CD4-positive, alpha-beta T cell treated with Interleukin-1 beta for 1 hour (primary cell): Measurements from ENCODE around the gene STRN4.
"Not testable (repeated sequence)": the region's sequence is repeated elsewhere in the genome, so short reads cannot be mapped to it uniquely, and the experiment has no call there.

Experiments used
- DNase-seq, 2 donors: peaks; one replicate each; pipeline ENCODE4 v3.0.0-alpha.2; 2020 to 2022

The STRN4 gene

DNA sequence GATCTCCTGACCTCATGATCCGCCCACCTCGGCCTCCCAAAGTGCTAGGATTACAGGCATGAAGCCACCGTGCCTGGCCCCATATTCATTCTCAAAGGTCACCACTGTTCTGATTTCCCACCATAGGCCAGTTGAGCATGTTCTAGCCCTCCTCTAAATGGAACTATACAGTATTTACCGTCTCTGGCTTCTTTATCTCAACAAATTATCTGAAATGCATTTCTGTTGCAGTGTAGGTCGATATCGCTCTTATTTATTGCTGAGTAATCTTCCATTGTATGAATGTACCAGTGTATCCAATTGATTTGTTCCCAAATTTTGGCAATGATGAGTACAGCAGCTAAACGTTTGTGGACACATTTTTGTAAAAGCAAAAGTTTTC is 26.8 kb upstream of the STRN4 start:
- DNase-seq: no peak

DNA sequence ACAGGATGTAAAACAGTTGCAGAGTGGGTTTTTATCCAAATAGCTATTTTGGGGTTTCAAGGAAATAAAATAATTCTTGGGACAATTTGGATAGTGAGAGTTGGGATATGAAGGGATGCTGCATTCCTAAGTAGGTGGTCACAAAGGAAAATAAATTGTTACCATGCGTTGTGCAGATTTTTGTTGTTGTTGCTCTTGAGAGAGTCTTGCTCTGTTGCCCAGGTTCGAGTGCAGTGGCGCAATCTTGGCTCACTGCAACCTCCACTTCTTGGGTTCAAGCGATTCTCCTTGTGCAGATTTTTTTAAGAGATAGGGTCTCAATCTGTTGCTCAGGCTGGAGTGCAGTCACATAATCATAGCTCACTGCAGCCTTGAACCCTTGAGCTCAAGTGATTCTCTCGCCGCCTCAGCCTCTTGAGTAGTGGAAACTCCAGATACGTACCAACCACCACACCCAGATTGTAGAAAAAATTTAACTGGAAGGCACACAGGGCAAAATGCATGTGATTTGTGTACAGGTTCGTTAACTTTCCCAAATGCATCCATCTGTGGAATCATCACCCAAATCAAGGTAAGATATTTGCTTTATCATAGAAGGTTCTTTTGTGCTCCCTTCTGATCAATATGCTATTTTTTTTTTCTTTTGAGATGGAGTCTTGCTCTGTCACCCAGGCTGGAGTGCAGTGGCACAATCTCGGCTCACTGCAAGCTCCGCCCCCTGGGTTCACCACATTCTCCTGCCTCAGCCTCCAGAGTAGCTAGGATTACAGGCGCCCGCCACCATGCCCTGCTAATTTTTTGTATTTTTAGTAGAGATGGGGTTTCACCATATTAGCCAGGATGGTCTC is 26.1 kb upstream of the STRN4 start:
- DNase-seq: no peak

DNA sequence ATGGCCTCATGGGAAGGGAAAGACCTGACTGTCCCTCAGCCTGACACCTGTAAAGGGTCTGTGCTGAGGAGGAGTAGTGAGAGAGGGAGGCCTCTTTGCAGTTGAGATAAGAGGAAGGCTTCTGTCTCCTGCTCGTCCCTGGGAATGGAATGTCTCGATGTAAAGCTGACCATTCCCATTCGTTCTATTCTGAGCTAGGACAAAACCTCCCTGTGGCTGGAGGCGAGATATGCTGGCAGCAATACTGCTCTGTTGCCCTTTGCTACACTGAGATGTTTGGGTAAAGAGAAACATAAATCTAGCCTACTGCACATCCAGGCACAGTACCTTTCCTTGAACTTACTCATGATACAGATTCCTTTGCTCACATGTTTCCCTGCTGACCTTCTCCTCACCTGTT is 22.5 kb upstream of the STRN4 start:
- not testable (repeated sequence) for DNase-seq

DNA sequence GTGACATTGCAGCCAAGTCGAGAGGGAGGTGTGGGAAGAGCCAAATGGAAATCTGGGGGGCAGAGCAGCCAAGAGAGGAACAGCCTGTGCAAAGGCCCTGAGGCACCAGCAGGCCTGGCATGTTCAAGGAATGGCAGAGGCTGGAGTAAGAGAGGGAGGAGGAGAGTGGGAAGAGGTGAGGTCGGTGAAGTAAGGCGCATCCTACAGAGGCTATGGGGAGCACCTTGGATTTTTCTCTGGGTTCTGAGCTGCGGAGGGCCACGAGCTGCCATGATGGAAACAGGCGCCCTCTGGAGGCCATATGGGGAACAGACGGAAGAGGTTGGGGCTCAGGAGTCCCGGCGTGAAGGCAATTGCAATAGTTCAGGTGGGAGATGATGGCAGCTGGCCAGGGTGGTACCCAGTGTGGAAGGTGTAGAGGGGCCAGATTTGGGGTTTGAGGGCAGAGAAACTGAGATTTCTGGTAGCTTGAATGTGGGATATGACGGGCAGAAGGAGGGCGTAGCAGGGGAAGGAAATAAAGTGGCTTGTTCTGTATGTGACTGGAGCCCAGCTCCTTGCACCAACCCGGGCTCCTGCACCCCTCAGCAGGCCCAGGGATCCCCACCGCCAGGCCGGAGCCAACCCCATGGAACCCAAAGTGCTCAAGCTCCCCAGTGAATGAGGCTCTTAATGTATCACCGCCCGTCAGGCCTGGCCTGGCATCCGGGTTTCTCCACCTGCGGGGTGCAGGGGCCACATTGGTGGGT is 20.5 kb upstream of the STRN4 start:
- peak; percentile 63 to 71 for DNase-seq

DNA sequence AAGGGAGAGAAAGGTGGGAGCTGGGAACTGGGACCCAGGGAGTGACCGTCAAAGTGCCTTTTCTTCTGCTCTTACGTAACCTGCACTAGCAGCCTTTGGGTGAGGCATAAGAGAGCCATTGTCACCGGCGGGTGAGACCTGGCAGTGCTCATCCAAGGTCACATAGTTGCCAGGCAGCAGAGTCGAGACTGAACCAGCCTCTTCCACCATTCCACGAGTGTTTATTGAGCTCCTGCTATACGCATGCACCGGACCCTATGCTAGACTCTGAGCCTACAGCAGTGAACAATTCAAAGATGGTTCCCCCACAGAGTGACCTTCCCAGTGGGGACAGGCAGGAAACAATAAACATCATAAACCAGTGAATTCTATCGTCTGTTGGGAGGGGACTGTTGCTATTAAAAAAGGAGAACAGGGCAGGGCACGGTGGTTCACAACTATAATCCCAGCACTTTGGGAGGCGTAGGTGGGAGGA is 18.6 kb upstream of the STRN4 start:
- no peak for DNase-seq

DNA sequence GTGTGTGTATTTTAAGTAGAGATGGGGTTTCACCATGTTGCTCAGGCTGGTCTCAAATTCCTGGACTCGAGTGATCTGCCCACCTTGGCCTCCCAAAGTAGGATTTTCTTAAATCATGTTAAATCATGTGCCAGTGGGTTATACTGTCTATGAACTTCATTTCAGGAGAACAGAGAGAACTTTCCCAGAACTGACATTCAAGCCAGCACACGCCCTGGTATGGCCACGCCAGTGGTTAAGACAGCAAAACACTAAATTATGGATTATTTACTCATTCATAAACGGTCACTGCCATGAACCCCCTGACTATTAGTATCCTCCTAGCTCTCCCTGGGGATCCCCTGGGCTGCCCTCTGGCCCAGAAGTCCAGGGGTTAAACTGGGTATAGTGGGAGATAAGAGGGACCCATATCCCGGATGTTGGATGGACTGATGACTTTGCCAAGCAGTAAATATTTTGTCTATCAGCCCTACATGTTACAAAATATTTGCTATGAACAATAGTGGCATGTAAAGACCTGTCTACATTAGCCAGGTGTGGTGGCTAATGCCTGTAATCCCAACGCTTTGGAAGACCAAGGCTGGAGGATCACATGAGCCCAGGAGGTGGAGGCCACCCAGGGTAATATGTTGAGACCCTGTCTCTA is 16.1 kb upstream of the STRN4 start:
- DNase-seq: no peak

DNA sequence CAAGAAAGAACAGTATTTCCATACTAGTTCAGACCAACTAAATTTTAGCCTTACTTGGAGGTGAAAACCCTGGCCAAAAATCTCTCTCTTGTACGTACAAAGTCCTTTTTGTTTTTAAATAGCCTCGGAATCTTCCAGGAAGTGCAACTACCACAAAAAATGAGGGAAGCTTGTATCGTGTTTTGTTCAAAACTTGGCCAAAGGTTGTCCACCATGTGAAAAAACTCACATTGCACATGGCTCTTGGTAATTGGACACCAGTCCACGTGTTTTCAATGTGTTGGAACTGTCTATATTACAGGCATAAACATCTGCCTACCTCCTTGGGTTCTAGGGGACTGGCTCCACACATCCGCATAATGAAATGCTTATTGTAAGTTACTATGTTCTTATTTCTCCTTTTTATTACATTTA is 15.2 kb upstream of the STRN4 start:
- DNase-seq: no peak

DNA sequence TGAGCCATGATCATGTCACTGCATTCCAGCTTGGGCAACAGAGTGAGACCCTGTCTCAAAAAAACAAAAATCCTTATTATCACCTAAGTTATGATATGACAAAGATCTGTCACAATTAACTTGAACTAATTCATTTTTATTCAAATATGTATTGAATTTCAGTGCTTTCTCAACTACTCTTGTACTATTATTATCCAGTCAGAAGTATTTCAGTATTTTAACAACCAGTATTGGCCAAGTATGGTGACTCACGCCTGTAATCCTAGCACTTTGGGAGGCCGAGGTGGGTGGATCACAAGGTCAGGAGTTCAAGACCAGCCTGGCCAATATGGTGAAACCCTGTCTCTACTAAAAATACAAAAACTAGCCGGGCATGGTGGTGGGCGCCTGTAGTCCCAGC is 14.6 kb upstream of the STRN4 start:
- not testable (repeated sequence) for DNase-seq

DNA sequence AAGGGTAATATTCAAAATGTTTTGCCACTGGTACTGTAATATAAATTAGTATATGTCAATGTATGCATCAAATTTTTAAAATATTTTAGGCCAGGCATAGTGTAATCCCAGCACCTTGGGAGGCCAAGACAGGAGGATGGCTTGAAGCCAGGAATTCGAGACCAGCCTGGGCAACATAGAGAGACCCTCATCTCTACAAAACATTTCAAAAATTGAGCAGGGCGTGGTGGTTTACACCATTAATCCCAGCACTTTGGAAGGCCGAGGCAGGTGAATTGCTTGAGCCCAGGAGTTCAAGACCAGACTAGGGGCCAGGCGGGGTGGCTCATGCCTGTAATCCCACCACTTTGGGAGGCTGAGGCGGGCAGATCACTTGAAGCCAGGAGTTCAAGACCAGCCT is 14.1 kb upstream of the STRN4 start:
- no peak for DNase-seq

DNA sequence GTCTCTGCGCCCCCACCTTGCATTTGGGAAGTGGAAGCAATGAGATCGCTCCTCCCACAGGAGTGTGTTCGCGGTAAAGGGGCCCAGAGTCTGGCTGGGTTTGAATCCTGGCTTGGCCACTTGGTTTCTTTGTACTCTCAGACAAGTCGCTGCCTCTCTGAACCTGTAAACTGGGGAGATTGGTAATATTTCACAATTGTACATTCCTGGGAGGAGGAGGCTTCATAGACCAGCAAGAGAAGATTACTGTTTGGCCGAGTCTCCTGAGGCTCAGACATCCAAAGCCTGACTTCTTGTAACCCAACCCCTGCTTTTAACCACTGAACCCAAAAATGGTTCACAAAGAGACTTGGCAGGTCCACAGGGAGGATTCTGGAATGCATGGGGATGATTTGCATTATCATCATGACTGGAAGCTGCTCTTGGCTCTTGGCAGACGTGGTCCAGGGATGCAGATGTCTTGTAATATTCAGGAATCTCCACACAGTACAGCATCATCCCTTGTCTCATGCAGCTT is 13.6 kb upstream of the STRN4 start:
- no peak for DNase-seq

DNA sequence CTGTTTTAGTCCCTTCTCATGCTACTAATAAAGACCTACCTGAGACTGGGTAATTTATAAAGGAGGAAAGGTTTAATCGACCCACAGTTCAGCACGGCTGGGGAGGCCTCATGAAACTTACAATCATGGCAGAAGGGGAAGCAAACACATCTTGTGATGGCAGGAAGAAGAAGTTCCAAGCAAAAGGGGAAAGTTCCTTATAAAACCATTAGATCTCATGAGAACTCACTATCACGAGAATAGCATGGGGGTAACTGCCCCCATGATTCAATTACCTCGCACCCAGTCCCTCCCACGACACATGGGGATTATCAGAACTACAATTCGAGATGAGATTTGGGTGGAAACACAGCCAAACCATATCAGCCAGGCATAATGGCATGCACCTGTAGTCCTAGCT is 13.0 kb upstream of the STRN4 start:
- DNase-seq: no peak

DNA sequence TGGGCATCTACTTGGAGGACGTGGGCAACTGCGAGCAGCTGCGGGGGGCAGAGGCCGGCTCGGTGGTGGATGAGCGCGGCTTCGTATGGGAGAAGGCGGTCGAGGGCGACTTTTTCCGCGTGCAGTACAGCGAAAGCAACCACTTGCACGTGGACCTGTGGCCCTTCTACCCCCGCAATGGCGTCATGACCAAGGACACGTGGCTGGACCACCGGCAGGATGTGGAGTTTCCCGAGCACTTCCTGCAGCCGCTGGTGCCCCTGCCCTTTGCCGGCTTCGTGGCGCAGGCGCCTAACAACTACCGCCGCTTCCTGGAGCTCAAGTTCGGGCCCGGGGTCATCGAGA is 10.3 kb upstream of the STRN4 start:
- DNase-seq: no peak

DNA sequence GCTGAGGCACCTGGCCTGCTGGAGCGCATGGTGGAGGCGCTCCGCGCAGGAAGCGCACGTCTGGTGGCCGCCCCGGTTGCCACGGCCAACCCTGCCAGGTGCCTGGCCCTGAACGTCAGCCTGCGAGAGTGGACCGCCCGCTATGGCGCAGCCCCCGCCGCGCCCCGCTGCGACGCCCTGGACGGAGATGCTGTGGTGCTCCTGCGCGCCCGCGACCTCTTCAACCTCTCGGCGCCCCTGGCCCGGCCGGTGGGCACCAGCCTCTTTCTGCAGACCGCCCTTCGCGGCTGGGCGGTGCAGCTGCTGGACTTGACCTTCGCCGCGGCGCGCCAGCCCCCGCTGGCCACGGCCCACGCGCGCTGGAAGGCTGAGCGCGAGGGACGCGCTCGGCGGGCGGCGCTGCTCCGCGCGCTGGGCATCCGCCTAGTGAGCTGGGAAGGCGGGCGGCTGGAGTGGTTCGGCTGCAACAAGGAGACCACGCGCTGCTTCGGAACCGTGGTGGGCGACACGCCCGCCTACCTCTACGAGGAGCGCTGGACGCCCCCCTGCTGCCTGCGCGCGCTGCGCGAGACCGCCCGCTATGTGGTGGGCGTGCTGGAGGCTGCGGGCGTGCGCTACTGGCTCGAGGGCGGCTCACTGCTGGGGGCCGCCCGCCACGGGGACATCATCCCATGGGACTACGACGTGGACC is 9.7 kb upstream of the STRN4 start:
- no peak for DNase-seq

DNA sequence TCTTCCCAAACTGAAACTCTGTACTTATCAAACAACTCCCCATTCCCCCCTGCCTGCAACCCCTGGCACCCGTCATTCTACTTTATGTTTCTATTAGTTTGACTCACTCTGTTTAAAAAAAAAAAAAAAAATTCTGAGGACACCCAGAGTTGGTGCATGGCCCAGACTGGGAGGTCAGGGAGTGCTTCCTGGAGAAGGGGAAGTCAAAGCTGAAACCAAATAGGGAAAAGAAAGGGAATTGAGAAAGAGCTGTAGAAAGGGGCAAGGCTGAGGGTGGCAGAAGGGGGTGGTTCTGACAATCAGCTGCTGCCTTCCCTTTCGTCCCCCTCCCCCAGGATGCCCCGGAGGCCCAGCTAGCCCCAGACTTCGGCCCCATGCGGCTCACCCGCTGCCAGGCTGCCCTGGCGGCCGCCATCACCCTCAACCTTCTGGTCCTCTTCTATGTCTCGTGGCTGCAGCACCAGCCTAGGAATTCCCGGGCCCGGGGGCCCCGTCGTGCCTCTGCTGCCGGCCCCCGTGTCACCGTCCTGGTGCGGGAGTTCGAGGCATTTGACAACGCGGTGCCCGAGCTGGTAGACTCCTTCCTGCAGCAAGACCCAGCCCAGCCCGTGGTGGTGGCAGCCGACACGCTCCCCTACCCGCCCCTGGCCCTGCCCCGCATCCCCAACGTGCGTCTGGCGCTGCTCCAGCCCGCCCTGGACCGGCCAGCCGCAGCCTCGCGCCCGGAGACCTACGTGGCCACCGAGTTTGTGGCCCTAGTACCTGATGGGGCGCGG is 9.0 kb upstream of the STRN4 start:
- DNase-seq: no peak

DNA sequence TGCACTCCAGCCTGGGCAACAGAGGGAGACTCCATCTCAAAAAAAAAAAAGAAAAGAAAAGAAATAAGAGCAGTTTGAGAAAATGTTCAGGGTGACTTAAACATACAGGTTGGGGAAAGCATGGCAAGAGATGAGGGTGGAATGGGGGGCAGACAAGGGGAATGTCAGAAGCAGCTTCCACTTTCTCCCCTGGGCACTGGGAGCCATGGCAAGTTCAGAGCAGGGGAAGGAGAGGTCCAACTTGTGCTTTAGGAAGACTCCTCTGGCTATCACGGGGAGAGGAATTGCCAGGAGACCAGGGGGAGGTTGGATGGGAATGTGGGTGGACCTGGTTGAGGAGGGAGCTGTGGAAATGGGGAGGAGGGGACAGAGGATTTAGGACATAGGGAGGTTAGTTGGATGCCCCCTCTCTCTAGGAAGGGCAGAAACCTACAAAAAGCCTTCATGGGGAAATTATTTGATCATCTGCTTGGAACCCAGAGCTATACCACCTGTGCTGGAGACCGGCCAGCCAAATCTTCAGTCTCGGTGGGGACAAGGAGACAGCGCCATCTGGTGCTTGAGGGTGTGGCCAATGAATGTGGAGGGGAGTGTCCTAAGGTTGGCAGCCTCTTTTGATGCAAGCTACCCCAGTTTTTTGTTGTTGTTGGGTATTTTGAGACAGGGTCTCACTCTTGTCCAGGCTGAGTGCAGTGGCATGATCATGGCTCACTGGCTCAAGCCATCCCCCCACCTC is 7.3 kb upstream of the STRN4 start:
- DNase-seq: peak; percentile 71 to 74

DNA sequence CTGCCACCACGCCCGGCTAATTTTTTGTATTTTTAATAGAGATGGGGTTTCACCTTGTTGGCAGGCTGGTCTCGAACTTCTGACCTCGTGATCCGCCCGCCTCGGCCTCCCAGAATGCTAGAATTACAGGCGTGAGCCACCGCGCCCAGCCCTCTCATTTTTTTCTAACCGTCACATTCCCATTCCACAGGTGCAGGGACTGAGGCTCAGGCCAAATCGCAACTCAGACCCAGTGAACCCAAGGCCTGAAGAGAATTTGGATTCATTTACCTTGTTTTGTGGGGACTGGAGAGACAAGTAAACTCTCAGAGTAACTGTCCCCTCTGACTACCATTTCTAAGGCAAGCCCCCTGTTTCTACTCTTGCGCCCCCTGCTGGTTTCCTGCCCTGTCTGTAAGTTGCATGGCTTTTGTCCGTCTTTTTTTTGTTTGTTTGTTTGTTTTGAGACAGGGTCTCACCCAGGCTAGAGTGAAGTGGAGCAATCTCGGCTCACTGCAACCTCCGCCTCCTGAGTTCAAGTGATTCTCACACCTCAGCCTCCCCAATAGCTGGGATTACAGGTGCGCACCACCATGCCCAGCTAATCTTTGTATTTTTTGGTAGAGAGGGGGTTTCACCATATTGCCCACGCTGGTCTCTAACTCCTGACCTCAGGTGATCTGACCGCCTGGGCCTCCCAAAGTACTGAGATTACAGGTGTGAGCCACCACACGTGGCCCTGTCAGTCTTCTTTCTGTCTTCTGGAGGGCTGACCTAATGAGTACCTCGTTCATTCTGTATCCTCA is 2.3 kb upstream of the STRN4 start:
- peak; percentile 71 to 77 for DNase-seq

DNA sequence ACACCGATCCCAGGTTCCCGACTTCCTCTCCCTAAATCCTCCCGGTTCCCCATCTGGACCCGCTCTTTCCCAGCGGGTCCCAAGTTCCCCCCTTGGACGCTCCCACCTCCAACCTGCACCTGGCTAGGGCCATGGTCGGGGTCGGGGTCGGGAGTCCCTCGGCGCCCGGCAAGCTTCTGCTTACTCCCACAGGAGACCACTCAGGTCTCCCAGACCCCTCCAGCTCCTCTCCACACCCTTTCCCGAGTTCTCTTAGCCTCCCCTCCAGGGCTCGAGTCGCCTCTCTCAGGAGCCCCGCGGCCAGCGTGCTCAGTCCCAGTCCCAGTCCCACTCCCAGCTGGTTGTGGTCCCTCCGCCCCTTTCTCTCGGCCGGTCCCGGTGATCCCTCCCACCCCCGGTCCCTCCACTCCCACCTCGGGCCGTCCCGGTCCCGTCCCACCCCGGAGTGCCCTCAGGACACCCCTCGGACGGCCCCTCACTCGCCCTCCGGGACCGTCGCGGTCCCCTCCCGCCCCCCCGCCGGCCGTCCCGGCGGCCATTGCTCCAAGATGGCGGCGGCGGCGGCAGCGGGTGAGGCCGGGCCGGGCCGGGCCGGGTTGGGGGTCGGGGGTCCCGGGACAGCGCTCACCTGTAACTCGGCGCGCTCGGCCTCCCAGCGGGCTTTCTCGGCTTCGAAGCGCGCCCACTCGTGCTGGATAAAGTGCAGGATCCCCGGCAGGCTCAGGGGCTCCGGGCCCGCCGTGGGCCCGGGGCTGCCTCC is 549 bp downstream of the STRN4 start, which contains the start of gene FKRP:
TSS of gene FKRP (plus strand) at position 537 of the 760 bp plus-strand sequence. CDS start 9,394 bp downstream, outside the sequence.
- peak; percentile 18 to 35 for DNase-seq

DNA sequence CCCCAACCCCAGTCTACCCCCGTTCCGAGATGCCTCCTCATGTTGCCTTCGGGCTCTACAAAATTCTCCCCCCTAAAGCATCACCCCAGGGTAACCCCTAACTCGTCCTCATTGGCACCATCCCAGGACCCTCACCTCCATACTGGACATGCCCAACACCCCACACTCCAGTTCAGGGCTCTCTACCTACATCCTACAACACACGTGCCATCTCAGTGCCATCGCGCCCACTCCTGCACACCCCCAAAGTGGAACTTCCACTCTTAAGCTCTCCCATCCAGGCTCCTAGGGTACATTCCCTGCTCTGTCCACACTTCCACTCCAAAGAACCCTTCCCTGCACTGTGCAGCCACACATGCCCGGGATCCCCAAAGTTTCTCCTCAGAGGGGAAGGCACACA is 1.2 kb downstream of the STRN4 start:
- DNase-seq: no peak

DNA sequence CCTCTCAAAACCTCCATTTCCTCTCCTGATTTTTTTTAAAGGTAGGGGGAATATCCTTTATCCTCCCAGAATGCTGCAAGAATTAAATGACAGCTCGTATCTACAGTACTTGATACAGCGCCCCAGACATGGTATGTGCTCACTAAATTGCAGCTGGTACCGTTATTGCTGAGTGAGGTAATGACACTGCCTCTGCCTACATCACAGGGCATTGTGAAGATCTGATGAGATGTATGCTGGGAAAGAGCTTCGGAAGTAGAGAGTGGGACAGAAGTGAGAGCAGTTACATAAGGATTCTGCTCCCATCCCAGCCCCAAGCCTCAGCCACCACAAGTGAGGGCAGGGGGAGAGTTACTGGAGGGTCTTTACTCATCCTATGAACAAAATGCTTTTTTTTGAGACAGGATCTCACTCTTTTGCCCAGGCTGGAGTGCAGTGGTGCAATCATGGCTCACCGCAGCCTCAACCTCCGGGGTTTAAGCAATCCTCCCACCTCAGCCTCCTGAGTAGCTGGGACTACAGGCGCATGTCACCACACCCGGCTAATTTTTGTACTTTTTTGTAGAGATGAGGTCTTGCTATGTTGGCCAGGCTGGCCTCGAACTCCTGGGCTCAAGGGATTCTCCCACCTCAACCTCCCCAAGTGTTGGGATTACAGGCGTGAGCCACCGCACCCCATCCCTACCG is 2.1 kb downstream of the STRN4 start:
- DNase-seq: no peak
